Neuronal stem cell (in vitro differentiated cells): ENCODE data around the gene CST7.

Experiments
- DNase-seq: peaks from one replicate; pipeline ENCODE4 v3.0.0-alpha.2; 2013; ENCODE audit warnings: low spot score
- H2AFZ ChIP-seq: one replicate; pipeline ENCODE4 v1.6.1; 2013; ENCODE audit warnings: mild to moderate bottlenecking, low read length, inconsistent platforms
- H2AK5ac ChIP-seq: 2 replicates; pipeline ENCODE4 v1.6.1; 2013; ENCODE audit warnings: low read depth, mild to moderate bottlenecking, inconsistent platforms, low read length, moderate library complexity, mixed read lengths
- H2BK120ac ChIP-seq: 2 replicates; pipeline ENCODE4 v1.6.1; 2013; ENCODE audit warnings: low read depth, mild to moderate bottlenecking, inconsistent platforms, low read length, moderate library complexity, mixed read lengths
- H2BK12ac ChIP-seq: one replicate; pipeline ENCODE4 v1.6.1; 2013; ENCODE audit warnings: low read length, inconsistent platforms
- H2BK15ac ChIP-seq: 2 replicates; pipeline ENCODE4 v1.6.1; 2013; ENCODE audit warnings: mild to moderate bottlenecking, low read length, inconsistent platforms, mixed read lengths
- H2BK5ac ChIP-seq: one replicate; pipeline ENCODE4 v1.6.1; 2013; ENCODE audit warnings: inconsistent platforms, mild to moderate bottlenecking, low read length, moderate library complexity
- H3K14ac ChIP-seq: one replicate; pipeline ENCODE4 v1.6.1; 2013; ENCODE audit warnings: low read length, inconsistent platforms
- H3K18ac ChIP-seq: 2 replicates; pipeline ENCODE4 v1.6.1; 2013; ENCODE audit warnings: low read length, inconsistent platforms
- H3K23ac ChIP-seq: 2 replicates; pipeline ENCODE4 v1.6.1; 2013; ENCODE audit warnings: low read depth, mild to moderate bottlenecking, mixed read lengths, low read length, inconsistent platforms; ENCODE audit not compliant: poor library complexity
- H3K27ac ChIP-seq: replicated peaks from 3 replicates; pipeline ENCODE4 v1.5.1; 2013; ENCODE audit warnings: low read length, inconsistent platforms
- H3K27me3 ChIP-seq, 3 experiments: 2 replicates each; pipeline ENCODE4 v1.6.1; 2013; ENCODE audit warnings: low read length in 3 of 3, mild to moderate bottlenecking in 2 of 3, inconsistent platforms in 1 of 3, low read depth in 1 of 3, mixed read lengths in 1 of 3, moderate library complexity in 1 of 3; ENCODE audit not compliant: control insufficient read depth in 3 of 3, insufficient read depth in 3 of 3
- H3K36me3 ChIP-seq, 2 donors: replicated peaks in 1 of 2; 2 replicates each; pipeline ENCODE4 v1.6.1; 2013; ENCODE audit warnings: low read length in 2 of 2; ENCODE audit not compliant: control insufficient read depth in 2 of 2, insufficient read depth in 2 of 2
- H3K4ac ChIP-seq: 2 replicates; pipeline ENCODE4 v1.6.1; 2013; ENCODE audit warnings: inconsistent platforms, mild to moderate bottlenecking, low read length, moderate library complexity
- H3K4me1 ChIP-seq, 2 donors: 1 replicate in 1 of 2; 2 replicates in 1 of 2; pipeline ENCODE4 v1.6.1; 2013; ENCODE audit warnings: low read length in 2 of 2, low read depth in 1 of 2; ENCODE audit not compliant: control insufficient read depth in 2 of 2, insufficient read depth in 1 of 2
- H3K4me2 ChIP-seq: one replicate; pipeline ENCODE4 v1.6.1; 2013; ENCODE audit warnings: mild to moderate bottlenecking, low read length, inconsistent platforms; ENCODE audit not compliant: insufficient read depth, poor library complexity, severe bottlenecking
- H3K4me3 ChIP-seq, 2 donors: 2 replicates each; pipeline ENCODE4 v1.5.1; 2013; ENCODE audit warnings: low read length in 2 of 2, mild to moderate bottlenecking in 2 of 2, inconsistent platforms in 1 of 2, moderate library complexity in 1 of 2
- H3K79me1 ChIP-seq: one replicate; pipeline ENCODE4 v1.6.1; 2013; ENCODE audit warnings: low read depth, mild to moderate bottlenecking, inconsistent platforms, low read length, moderate library complexity
- H3K9ac ChIP-seq: one replicate; pipeline ENCODE4 v1.6.1; 2013; ENCODE audit warnings: mild to moderate bottlenecking, low read depth, low read length, inconsistent platforms; ENCODE audit not compliant: poor library complexity
- H3K9me3 ChIP-seq, 2 donors: replicated peaks in 1 of 2; 2 replicates each; pipeline versions ENCODE3 to v1.6.1; 2013; ENCODE audit warnings: low read length in 2 of 2, mild to moderate bottlenecking in 2 of 2, inconsistent platforms in 1 of 2, low read depth in 1 of 2, mixed read lengths in 1 of 2, moderate library complexity in 1 of 2; ENCODE audit not compliant: control insufficient read depth in 2 of 2, insufficient read depth in 1 of 2
- H4K8ac ChIP-seq: one replicate; pipeline ENCODE4 v1.6.1; 2013; ENCODE audit warnings: low read depth, mild to moderate bottlenecking, inconsistent platforms, low read length, moderate library complexity
- H4K91ac ChIP-seq: one replicate; pipeline ENCODE4 v1.6.1; 2013; ENCODE audit warnings: low read length, low read depth, mild to moderate bottlenecking, inconsistent platforms; ENCODE audit not compliant: poor library complexity
- WGBS, 2 donors: extraction: QIAGEN DNeasy Blood & Tissue Kit; methylation state at CpG; one replicate each; pipeline ENCODE4 v1.1.7; 2013; ENCODE audit warnings: missing lambda C conversion rate in 2 of 2, mixed read lengths in 1 of 2; ENCODE audit not compliant: insufficient read length in 2 of 2, insufficient replicate concordance in 1 of 2; ENCODE audit errors: extremely low coverage in 2 of 2; 5-methylcytosine and 5-hydroxymethylcytosine counted together

The CST7 gene

GRCh38 chr20:24959591-24960301, 10.7 kb downstream of the CST7 start:
- Histone ChIP-seq H3K4me2 (no peak overlapping the region), H4K91ac (peak overlapping the region; percentile 79), H3K9me3 (no peaks in the 10 kb centered on the region), H3K79me1 (peaks cover 2% of the 10 kb centered on the region), H3K36me3 (peaks cover 24 to 82% of the 10 kb centered on the region in 2 donors), H3K4me1 (no peaks in the 10 kb centered on the region), H4K8ac (no peak overlapping the region), H2BK5ac (no peak overlapping the region), H2AK5ac (no peak overlapping the region), H3K4ac (no peak overlapping the region), H2BK120ac (no peak overlapping the region), H3K14ac (no peak overlapping the region), H3K9ac (no peak overlapping the region), H3K23ac (no peak overlapping the region), H3K4me3 (no peak overlapping the region), H3K27me3 (no peaks in the 10 kb centered on the region), H2BK15ac (no peak overlapping the region), H3K18ac (no peak overlapping the region), H3K27ac (no peak overlapping the region), H2BK12ac (no peak overlapping the region), H2AFZ (no peak overlapping the region)
- DNase-seq: no peak
- WGBS, 2 donors: no CpG with 5 or more reads among the region's 14 CpGs

- no peak overlapping the region for H2BK15ac ChIP-seq
- no CpG with 5 or more reads among the region's 10 CpGs for WGBS, 2 donors
- peaks cover 26 to 88% of the 10 kb centered on the region in 2 donors for H3K36me3 ChIP-seq
- no peak overlapping the region for H3K4ac ChIP-seq
- DNase-seq: no peak
- no peaks in the 10 kb centered on the region for H3K4me1 ChIP-seq
- H3K9ac ChIP-seq: no peak overlapping the region
- H3K14ac ChIP-seq: peak overlapping the region; percentile 31
- no peak overlapping the region for H3K18ac ChIP-seq
- H4K91ac ChIP-seq: no peak overlapping the region
- H3K4me3 ChIP-seq: peak overlapping the region in 1 of 2 donors; percentile 14
- peaks cover 2% of the 10 kb centered on the region for H3K79me1 ChIP-seq
- H3K9me3 ChIP-seq: no peaks in the 10 kb centered on the region
- no peak overlapping the region for H2BK12ac ChIP-seq
- H2AFZ ChIP-seq: no peak overlapping the region
- no peak overlapping the region for H2BK5ac ChIP-seq
- H3K27me3 ChIP-seq: no peaks in the 10 kb centered on the region
- H4K8ac ChIP-seq: no peak overlapping the region
- H2AK5ac ChIP-seq: no peak overlapping the region
- no peak overlapping the region for H3K23ac ChIP-seq
- no peak overlapping the region for H3K27ac ChIP-seq
- no peak overlapping the region for H3K4me2 ChIP-seq
- H2BK120ac ChIP-seq: no peak overlapping the region
Measured at GRCh38 chr20:24960302-24960801, 11.3 kb downstream of the CST7 start.

GRCh38 chr20:24960861-24961260, 11.8 kb downstream of the CST7 start:
- Histone ChIP-seq H3K27ac (no peak overlapping the region), H2BK5ac (no peak overlapping the region), H3K23ac (no peak overlapping the region), H3K27me3 (no peaks in the 10 kb centered on the region), H3K79me1 (peaks cover 2% of the 10 kb centered on the region), H2AFZ (no peak overlapping the region), H4K91ac (no peak overlapping the region), H2BK120ac (no peak overlapping the region), H3K14ac (no peak overlapping the region), H3K4ac (no peak overlapping the region), H3K36me3 (peaks cover 30 to 91% of the 10 kb centered on the region in 2 donors), H3K4me3 (no peak overlapping the region), H4K8ac (no peak overlapping the region), H3K9ac (no peak overlapping the region), H2BK12ac (no peak overlapping the region), H3K18ac (no peak overlapping the region), H3K4me1 (no peaks in the 10 kb centered on the region), H2BK15ac (no peak overlapping the region), H3K4me2 (no peak overlapping the region), H2AK5ac (no peak overlapping the region), H3K9me3 (no peaks in the 10 kb centered on the region)
- WGBS, 2 donors: no CpG with 5 or more reads among the region's 2 CpGs
- no peak for DNase-seq

GRCh38 chr20:24961384-24962181, 12.5 kb downstream of the CST7 start:
- no peak overlapping the region for H2AK5ac ChIP-seq
- no peaks in the 10 kb centered on the region for H3K9me3 ChIP-seq
- H2BK12ac ChIP-seq: no peak overlapping the region
- no peak overlapping the region for H4K91ac ChIP-seq
- H3K4me1 ChIP-seq: no peaks in the 10 kb centered on the region
- H3K4me3 ChIP-seq: no peak overlapping the region
- no peaks in the 10 kb centered on the region for H3K27me3 ChIP-seq
- H3K4me2 ChIP-seq: no peak overlapping the region
- no CpG with 5 or more reads among the region's 20 CpGs for WGBS, 2 donors
- H2BK5ac ChIP-seq: no peak overlapping the region
- H3K23ac ChIP-seq: no peak overlapping the region
- peaks cover 30 to 92% of the 10 kb centered on the region in 2 donors for H3K36me3 ChIP-seq
- no peak overlapping the region for H3K4ac ChIP-seq
- H3K14ac ChIP-seq: no peak overlapping the region
- no peak overlapping the region for H4K8ac ChIP-seq
- H3K27ac ChIP-seq: no peak overlapping the region
- H3K18ac ChIP-seq: no peak overlapping the region
- no peak overlapping the region for H2AFZ ChIP-seq
- H2BK15ac ChIP-seq: no peak overlapping the region
- peaks cover 1% of the 10 kb centered on the region for H3K79me1 ChIP-seq
- H2BK120ac ChIP-seq: no peak overlapping the region
- H3K9ac ChIP-seq: no peak overlapping the region
- no peak for DNase-seq
